GM19468 (cell line): ENCODE results near the gene DSTN.

ENCODE experiments used
- ATAC-seq: cut with Tn5 transposase; IDR thresholded peaks from one replicate; pipeline ENCODE4 v1.9.1; 2021; ENCODE audit warnings: mild to moderate bottlenecking, moderate library complexity, moderate number of reproducible peaks; ENCODE audit not compliant: unreplicated experiment; ENCODE audit errors: extremely low read depth

Gene DSTN

GRCh38 chr20:17645546-17646208 is 75.8 kb downstream of the DSTN start:
- ATAC-seq, result no peak

GRCh38 chr20:17646209-17646960 is 76.5 kb downstream of the DSTN start:
- no peak for ATAC-seq

- no peak for ATAC-seq
Observed at GRCh38 chr20:17646961-17647301, 77.1 kb downstream of the DSTN start.

GRCh38 chr20:17647391-17648314 is 77.8 kb downstream of the DSTN start:
- ATAC-seq, result no peak

- ATAC-seq, result no peak
Observed at GRCh38 chr20:17648315-17648646, 78.4 kb downstream of the DSTN start.

GRCh38 chr20:17648791-17649730 is 79.2 kb downstream of the DSTN start:
- ATAC-seq, result no peak

GRCh38 chr20:17650301-17651128 is 80.6 kb downstream of the DSTN start:
- no peak for ATAC-seq

GRCh38 chr20:17651129-17651759 is 81.4 kb downstream of the DSTN start:
- ATAC-seq, result no peak

GRCh38 chr20:17651760-17652388 is 82.0 kb downstream of the DSTN start:
- no peak for ATAC-seq

GRCh38 chr20:17652411-17652810 is 82.5 kb downstream of the DSTN start:
- ATAC-seq, result no peak

- no peak for ATAC-seq
Observed at GRCh38 chr20:17653835-17654648, 84.2 kb downstream of the DSTN start.

- ATAC-seq, result no peak
Observed at GRCh38 chr20:17654649-17655285, 84.9 kb downstream of the DSTN start.

GRCh38 chr20:17655286-17655651 is 85.4 kb downstream of the DSTN start:
- ATAC-seq, result no peak

GRCh38 chr20:17655865-17656479 is 86.1 kb downstream of the DSTN start:
- ATAC-seq, result no peak

- no peak for ATAC-seq
Observed at GRCh38 chr20:17657079-17657825, 87.4 kb downstream of the DSTN start.
